EH (cell line): Measurements from ENCODE around the gene CLEC16A.
A peak's percentile ranks its signal among the peaks of the same experiment; 100 is the strongest.

Experiments
- DNase-seq: peaks from one replicate; pipeline ENCODE4 v3.0.0-alpha.2; 2015; ENCODE audit warnings: low read depth

Gene CLEC16A

DNA sequence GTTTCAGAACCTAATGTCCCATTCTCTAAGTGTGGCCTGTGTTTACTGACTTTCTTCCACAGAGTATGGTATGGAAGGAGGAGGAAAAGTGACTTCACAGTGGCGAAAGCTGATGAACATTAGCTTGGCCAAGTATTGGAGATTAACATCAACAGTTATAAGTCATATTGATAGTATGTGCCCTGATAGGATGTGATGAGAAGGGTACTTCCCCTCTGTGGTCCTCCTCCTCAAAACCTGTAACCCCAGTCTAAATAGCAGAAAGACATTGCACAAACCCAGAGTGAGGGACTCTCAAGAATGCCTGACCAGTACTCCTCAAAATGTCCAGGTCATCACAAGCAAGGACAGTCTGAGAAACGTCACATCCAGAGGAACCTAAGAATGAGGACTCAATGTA is 73.1 kb downstream of the CLEC16A start:
- DNase-seq, result no peak

DNA sequence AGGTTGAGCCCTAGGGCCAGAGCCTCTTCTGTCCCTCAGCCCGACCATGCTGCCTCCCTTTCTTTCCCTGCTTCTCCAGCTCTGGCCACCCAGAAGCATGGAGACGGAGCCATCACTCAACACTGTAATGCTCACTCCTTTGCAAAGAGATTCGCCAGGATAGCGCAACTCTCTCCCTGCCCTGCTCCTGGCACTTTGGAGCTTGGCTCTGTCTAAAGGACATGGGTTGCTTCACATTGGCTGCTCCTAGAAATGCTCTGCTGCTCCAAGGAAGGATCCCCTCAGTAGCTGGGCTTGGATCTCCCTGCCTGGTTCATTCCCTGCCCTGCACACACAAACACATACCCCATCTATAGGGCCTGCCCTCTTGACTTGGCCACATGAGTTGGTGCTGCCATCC is 76.0 kb downstream of the CLEC16A start:
- no peak for DNase-seq

DNA sequence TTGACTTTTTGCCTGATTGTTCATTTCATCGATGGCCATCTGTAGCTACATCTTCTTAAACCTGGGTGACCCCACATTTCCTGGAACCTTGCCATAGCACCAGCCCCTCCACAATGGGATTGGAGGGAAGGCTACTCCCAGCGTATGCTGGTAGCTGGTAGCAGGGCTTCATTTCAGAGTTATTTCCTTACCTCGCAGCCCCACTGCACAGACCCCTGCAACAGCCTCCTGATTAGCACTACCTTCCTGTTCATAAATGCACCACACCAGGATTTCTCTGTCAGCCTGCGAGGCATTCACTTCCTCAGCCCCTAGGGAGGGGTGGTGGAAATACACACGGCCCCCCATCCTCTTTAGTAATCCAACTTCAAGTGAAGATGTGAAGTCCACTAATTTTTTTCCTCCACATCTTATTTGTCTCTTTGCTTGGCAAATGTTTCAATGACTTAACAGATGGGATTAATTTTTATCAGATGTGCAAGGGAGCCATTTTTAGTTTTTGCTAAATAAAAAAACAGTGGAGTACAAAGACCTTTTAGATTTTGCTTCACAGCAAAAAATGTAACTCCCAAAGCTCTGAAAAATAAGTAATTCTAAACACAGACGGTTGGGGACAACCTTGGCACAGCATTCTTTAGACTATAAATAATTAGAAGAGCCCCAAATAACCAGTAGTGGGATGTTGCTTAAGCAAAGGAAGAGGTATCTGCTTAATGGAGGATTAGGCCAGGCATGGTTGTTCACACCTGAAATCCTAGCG is 76.6 kb downstream of the CLEC16A start:
- peak; percentile 24 for DNase-seq

DNA sequence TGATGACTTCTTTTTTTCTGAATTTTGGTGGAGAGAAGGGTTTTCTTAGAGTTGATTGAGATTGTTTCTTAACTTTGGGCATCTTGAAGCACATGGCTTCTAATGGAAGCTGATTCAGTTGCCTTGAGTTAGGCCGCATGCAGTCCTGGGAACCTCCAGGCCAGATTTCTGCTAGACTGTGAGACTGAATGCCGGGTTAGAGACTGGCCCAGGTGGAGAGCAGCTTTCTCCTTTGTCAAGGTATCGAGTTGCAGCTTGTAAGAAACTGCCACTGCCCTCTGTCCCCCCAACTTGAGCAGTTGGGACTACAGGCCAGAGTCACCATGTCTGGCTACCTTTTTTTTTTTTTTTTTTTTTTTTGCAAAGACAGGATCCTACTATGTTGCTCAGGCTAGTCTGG is 77.6 kb downstream of the CLEC16A start:
- DNase-seq, result no peak

DNA sequence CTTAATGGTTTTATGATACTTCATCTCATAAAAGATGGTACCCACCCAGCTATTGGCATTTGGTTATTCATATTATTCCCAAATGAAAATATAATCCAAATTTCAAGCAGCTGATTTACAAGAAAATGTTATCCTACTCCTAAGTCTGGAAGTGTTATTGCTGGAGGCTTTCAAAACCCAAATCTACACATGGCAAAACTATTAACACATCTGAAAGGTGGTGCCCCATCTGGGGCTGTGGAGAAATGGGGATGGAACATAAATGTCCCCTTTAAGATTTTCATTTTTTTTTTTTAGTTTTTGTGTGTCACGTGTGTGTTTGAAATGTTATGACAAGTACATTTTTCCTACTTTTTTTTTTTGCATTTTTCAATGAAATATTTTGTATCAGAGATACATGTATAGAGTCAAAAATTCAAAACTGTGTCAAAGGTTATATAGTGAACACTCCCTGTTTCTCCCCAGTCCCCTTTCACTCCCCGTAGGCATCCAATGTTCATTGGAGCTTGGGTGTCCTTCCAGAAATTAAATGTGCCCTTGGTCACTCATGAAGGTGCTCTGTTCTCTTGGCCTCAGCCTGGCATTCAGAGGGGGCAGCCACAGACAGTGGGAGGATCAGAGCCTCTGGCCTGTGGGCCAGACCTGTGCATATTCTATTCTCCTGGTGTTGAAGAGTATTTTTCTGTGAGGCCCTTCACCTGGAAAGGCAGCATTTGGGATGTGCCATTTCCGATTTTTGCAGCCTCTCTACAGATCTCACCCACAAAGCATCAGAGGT is 79.1 kb downstream of the CLEC16A start:
- DNase-seq, result no peak

DNA sequence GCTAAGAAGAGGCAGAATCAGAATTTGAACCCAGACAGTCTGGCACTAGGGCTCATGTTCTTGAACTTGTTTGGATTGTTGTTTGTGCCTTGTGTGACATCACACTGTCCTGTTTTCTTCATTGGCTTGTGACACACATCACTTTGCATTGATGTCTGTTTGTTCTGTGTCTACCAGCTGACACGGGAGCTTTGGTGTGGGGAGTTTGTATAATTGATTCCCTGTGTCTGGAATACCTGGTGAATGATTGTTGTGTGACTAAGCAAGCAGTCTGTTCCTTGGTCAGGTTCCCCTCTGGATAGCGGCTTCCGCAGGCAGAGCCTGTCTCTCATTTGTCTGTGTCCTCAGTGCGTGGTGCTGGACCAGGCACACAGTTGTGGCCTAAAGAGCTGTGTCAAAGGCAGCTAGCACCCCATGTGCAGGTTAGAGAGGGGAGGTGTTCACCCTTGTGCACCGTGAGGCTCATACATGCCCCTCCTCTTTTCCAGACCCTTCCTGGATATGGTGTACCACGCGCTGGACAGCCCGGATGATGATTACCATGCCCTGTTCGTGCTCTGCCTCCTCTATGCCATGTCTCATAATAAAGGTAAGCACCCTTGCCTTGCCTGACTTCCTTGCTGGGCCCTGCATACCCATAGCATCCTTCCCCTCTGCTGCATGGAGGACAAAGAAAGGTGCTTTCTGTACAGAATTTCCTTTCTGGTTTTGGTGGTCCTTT is 80.1 kb downstream of the CLEC16A start:
- DNase-seq, result no peak

DNA sequence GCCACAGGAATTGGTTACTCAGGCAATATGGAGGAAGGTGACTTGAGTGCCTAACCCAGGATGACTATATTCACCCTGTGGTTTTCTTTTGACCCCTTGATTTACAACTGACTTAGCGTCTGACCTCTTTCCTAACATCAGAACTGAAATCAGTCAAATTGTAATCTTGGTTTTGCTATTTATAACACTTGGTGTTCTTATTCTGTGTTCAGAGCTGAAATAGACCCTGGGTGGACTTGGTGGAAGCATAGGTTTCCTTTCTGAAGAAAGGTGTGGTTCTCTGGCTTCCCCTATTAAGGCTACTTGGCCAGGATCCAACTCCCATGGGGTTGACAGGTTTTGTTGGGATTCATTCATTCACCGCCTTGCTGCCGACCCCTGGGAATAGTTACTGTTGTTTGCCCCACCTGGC is 80.8 kb downstream of the CLEC16A start:
- DNase-seq, result no peak

DNA sequence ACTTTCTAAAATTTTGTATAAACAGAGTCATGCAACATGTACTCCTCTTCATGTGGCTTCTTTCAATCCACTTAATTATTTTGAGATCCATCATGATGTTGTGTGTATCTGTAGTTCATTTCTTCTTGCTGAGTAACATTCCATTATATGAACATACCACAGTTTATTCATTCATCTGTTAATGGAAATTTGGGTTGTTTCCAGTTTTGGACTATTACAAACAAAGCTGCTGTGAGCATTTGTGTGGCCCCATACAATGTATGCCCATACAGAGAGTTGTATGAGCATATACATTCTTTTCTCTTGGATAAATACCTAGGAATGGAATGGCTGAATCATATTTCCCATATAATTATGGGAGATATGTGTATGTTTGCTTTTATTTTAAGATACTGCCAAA is 85.6 kb downstream of the CLEC16A start:
- peak; percentile 73 for DNase-seq

DNA sequence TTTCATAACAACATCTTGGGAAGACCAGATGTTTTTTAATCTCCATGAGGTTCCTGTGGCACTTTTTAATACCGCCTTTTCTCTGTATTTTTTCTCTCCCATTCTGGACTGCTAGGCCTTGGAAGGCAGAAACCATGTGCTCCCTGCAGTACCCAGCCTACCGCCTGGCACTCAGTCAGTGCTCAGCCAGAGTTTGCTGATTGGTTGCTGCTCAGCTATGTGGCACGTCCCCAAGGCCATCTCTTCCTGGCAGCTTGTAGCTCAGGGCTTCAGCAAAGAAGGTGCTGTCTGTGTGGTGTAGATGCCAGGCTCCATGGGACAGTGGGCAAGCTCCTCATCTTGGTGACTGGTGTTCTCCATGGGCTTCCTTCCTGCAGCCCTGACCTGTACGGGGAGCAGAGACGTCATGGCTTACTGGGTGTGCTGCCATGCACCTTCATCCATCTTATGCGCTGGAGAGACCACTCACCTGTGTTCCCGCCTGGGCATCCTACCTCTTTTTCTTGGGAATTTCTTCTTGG is 86.7 kb downstream of the CLEC16A start:
- no peak for DNase-seq

DNA sequence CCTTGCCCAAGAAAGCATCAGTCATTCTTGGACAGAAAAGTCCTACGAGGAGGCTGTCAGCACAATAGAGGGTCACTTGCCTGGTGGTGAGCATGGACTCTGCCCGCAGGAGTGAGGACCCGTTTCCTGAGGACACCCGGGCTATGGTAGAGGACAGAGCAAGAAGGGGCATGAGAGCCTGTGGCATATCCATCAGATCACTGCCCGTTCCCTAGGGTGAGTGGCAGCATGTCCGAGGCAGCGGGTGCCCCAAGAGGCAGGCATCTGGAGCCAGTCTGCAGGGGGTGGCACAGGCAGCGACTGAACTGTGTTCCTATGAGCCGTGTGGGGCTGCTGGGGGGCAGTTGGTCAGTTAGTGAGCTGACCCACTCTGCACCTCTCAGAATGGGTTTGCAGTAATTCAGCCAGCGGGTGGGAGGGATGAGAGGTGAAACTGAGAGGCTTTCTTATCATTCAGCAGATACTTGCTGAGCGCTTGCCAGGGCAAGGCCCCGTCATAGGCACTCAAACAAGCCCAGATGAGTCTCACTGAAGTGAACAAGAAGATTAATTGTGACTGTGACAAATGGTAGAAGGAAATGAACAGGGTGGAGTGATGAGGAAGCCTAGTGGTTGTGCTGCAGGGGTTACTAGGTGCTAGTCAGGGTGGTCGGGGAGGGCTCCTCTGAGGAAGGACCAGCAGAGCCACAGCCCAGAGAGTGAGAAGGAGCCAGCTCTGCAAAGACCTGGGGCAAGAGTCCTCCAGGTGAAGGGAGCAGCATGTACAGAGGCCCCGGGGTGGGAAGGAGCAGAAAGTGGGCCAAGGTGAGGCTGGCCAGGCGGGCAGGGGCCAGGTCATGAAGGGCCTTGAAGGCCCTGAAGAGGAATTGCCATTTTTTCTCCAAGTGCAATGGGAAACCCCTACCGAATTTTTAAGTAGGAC is 87.9 kb downstream of the CLEC16A start:
- no peak for DNase-seq

DNA sequence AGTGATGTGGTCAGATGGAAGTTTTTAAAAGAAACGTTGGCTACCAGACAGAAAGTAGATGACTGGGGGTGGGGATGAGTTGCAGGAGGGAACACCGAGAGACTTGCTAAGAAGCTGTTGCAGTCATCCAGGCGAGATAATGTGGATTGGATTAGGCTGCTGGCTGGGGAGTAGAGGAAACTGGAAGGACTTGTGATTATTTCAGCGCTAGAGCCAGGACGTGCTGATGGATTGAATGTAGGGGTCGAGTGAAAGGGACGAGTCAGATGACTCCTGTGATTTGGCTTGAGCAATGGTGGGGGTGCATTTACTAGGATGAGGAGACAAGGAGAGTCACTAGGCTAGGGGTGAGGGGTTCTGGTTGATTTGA is 88.5 kb downstream of the CLEC16A start:
- DNase-seq, result peak; percentile 37

DNA sequence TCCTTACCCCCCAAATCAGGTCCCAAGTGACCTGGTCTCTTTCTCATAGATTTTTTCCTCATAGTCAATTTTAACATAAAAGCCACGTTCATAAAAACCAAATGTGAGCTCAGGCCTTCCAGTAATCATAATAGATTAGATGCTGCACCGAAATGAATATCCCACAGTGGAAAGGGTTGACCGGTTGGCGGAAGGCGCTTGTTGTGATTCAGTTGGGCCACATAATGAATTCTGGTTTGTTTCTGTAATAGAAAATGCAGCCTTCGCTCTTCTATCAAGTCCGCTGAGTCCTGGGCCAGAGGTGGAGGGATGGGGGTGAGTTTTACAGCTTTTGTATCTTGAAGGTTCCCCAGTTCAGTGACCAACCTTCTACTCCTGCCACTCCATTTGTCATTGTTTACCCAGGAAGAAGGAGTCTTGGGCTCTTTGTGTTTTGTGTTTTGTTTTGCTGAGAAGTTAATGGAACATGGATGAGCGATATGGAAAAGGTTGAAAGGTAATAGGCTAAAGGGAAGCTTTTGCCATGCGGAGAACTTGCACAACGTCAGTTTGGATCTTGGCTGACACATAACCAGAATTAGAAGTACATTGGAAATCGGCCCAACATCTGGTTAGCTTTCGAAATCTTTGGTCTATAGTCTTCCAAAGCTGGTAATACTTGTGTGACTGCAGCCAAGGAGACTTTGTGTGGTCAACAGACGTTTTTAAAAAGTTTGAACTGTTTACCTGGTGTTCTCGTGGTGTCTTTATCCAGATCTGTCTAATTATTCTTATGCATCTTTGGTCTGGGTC is 89.5 kb downstream of the CLEC16A start:
- peak; percentile 39 for DNase-seq

DNA sequence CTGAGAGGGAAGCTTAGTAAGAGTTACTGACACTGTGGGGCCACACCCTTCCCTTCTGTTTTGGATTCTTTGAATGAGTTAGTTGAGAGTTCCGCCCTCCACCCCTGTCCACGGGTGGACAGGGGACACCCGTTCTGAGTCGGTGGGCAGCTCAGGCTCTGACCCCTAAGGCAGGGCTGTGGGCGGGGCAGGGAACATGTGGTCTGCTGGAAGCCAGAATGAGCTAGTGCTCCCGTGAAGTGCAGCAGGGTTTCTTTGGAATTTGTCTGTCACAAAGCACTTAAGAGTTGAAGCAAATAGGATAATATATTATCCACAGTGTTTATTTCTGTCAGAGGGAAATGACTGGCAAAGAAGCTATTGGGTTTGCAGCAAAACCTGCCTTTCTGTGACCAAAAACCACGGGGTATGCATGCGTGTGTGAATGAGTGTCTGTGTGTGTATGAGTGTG is 90.1 kb downstream of the CLEC16A start:
- no peak for DNase-seq

DNA sequence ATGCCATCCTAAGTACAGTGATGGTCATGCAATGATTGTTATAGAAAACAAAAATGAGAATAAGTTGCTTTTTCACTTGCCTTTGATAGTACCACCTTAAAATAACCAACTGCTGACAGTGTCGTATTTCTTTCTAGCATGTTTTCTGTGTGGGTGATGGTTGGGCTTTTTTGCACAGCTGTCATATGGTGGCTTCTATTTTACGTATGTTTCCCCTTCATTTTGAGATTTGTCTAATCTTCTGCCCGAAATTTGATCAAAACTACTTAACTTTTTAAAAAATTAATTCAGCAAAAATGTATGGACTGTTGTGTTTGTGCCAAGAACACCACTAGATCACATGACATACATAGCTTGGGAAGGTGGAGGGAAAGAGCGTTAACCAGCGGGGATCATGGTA is 90.7 kb downstream of the CLEC16A start:
- DNase-seq, result no peak

DNA sequence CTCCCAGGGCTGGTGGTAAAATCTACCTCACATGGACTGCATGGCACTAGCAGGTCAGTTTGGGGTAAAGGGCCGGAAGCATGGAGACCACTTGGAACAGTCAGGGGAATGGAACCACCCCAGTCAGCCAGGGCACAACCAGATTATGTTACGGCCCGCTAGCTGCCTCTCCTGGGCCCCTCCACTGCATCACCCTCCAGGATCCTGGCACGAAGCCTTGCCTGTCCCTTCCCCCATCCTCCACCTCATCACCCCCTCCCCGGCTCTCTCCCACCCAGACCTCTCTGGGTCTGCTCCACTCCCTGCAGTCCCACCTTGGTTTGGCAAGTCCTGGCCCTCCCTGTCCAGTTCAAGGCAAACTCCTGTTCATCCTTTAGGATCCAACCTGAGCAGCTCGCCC is 91.7 kb downstream of the CLEC16A start:
- no peak for DNase-seq

DNA sequence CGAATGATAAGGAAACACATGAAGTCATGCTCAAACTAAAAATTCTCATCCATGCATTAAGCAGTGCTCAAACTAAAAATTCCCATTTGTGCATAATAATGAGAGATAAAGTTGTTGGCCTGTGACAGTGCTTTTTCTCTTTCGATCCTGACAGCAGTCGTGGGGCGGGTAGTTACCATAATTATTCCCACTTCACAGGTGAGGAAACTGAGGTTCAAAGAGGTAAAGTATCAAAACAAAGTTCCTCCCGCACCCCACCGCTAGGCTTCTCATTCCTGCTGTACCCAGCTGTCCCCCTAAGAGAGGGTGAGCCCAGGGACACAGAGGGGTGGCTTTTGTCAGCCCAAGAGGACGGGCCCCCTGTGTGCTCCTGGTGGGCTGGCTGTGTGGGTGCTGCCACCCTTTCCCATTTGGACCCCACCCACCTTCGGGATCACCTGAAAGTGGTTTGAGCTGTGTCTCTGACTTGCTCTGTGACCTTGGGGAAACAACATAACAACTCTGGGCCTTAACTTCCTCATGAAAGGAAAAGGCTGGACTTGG is 92.6 kb downstream of the CLEC16A start:
- DNase-seq, result no peak

DNA sequence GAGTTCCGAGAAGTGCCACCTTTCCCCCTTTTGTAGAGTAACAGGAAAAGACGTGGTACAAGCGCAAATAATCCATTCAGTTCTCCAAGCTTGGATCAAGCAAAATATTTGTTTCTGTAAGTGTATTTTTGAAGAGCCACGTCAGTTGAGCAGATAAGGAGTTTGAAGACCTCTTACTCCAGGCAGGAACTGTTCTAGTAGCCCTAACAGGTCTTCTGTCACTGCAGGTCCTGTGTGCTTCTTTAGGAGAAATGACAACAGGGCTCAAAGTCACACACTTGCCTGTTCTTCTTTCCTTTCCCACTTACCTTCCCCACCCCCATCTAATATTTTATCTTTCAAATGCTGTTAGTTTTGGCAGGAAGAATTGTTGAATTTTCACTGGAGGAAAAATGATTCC is 93.9 kb downstream of the CLEC16A start:
- DNase-seq, result no peak

DNA sequence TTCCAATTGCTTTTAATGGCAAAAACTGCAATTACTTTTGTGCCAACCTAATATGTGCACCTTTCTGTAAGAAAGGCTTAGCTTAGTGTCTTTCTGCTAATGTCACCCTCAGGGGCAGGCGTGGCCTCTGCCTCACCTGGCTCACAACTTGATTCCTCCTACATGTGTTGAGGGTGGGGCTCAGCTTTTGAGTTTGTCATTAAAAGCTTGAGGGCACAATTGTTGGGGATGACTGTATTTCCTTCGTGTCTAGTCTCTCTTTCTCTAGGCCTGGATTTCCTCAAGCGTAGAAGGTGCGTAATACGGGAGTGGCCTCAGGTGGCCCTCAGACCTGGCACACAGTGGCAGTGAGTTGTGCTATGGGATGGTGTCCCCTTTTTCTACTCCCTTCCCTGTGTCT is 94.4 kb downstream of the CLEC16A start:
- no peak for DNase-seq

DNA sequence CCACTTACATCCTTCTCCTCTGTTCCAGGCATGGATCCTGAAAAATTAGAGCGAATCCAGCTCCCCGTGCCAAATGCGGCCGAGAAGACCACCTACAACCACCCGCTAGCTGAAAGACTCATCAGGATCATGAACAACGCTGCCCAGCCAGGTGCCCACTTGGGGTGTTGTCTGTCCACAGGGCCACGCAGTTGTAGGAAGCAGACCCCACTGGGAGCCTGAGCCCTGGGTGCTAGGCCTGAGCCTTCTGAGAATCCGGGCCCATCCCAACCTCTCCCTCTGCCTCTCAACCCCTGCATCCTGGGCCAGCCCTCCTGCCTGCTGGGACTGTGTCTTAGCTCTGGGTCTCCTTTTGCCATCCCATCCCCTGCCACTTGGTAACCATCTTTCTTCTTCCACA is 95.4 kb downstream of the CLEC16A start:
- DNase-seq, result no peak

DNA sequence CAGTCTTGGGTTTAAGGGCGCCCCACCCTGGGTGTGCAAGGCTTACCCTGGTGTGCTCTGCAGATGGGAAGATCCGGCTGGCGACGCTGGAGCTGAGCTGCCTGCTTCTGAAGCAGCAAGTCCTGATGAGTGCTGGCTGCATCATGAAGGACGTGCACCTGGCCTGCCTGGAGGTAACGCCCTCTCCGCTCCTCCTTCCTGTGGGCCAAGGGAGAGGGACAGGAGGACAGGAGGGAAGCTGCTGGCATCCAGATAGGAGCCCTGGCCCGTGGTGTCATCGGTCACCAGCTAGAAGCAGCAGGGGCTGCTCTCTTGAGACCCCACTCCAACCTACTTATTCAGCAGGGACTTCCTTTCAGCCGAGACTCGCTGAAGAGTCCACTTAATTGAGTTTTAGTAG is 97.8 kb downstream of the CLEC16A start:
- no peak for DNase-seq

DNA sequence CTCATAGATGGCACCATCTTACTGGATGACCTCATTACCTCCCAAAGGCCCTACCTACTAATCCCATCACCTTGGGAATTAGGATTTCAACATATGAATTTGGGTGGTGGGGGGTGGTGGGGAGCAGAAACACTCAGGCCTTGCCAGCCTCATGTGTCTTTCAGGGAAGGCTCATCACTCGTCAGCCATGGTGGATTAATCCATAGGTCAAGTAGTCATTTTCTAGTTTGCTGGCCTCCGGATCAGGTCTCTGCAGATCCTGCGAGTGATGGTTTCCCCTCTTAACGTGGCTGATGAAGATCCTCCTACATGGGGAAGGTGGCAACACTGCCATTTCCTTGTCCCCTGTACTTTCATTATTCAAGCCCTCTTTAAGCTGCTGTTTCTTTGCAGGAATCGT is 101.1 kb downstream of the CLEC16A start:
- DNase-seq, result no peak
